ENCODE data around the gene PCCA.
"Not testable (repeated sequence)": the region's sequence is repeated elsewhere in the genome, so short reads cannot be mapped to it uniquely, and the experiment has no call there.

The PCCA gene, protein sequence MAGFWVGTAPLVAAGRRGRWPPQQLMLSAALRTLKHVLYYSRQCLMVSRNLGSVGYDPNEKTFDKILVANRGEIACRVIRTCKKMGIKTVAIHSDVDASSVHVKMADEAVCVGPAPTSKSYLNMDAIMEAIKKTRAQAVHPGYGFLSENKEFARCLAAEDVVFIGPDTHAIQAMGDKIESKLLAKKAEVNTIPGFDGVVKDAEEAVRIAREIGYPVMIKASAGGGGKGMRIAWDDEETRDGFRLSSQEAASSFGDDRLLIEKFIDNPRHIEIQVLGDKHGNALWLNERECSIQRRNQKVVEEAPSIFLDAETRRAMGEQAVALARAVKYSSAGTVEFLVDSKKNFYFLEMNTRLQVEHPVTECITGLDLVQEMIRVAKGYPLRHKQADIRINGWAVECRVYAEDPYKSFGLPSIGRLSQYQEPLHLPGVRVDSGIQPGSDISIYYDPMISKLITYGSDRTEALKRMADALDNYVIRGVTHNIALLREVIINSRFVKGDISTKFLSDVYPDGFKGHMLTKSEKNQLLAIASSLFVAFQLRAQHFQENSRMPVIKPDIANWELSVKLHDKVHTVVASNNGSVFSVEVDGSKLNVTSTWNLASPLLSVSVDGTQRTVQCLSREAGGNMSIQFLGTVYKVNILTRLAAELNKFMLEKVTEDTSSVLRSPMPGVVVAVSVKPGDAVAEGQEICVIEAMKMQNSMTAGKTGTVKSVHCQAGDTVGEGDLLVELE

GRCh38 chr13:100088644-100089464, at the start of gene PCCA:
PCCA (plus strand) TSS chr13:100089093; CDS start chr13:100089121, 28 bp downstream.
- DNase-seq, result peak; percentile 99

GRCh38 chr13:100039740-100040139, 49.2 kb upstream of the PCCA start:
- peak; percentile 44 for DNase-seq

- DNase-seq, result peak; percentile 78
Observed at GRCh38 chr13:100040196-100040595, 48.7 kb upstream of the PCCA start.

DNA sequence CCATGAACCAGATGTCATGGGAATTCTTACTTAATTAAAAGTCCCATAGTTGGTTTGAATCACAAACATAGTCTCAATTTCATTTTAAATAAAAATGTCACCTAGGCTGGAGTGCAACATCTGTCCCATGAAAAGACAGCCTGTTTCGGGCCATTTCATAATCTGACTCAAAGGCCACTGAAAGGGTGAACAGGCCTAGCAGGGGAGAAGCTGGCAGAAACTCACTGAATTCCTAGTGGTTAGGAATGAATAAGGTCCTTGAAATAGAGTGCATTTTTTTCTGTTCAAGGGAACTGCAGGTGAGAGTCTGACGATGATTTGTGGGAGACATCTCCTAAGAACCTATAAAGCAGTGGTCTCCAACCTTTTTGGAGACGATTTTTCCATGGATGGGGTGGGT, 44.0 kb upstream of the PCCA start:
- no peak for DNase-seq

DNA sequence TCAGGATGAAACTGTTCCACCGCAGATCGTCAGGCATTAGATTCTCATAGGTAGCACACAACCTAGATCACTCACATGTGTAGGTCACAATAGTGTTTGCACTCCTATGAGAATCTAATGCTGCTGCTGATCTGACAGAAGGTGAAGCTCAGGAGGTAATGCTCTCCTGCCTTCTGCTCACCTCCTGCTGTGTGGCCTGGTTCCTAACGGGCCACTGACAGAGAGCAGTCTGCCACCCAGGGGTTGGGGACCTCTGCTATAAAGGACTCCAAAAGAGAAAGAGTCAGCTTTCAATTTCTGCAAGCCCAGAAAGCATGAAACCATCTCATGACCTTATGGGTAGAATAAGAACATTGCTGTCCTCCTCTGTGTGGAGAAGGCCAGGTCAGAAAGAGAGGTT, 43.5 kb upstream of the PCCA start:
- no peak for DNase-seq

DNA sequence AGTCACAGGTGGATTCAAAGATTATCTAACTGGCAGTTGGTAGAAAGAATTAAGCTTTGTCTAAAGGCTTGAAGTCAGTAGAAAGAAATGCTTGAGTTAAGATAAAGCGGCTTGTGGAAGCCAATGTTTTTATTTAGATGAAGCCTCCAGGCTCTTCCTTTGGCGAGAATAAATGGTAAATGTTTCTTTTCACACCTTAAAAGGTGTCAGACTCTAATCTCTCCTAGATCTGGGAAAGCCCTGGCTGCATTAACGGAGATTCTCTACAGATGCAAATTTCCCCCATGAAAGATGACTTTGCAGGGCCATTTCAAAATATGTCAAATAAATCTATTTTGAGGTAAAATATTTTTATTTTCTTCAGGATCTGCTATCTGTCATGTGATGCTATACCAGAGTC, 37.8 kb upstream of the PCCA start:
- no peak for DNase-seq

- DNase-seq, result no peak
Observed at GRCh38 chr13:100059827-100060226, 29.1 kb upstream of the PCCA start.

DNA sequence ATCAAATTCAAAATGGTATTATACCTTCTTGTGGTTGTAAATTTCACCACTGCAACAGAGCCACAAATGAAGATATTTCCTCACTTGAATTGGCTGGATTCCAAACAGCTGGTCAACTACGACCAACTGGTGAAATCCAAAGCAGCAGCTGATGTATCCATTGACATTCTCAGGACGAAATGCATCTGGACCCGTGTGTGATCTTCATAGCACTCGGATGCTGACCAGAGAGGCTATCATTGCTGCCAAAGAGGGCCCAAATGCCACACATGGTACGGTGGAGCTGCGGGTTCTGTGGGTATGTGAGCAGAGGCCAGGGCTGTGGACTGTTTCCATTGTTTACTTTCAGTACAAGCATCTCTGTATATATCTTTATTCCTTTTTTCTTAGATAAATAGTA, 25.6 kb upstream of the PCCA start:
- no peak for DNase-seq

DNA sequence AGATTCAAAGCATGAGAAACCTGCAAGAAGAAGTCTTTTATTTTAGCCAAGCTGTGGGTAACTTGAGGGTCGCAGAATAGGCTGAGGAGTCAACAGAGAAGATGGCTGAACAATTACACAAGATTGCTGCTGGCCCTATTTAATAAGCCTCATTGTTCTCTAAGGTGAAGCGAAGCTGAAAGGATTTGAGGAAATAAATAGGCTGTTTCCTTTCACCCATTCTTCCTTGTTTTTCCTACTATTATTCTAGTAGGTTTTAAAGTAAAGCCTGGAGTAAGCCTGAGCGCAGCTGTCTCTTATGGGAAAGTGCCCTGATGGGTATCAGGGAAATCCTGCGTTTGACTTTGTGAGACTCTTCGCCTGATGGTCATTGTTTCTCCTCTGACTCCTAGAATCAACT, 25.0 kb upstream of the PCCA start:
- no peak for DNase-seq

- no peak for DNase-seq
Observed at GRCh38 chr13:100068133-100068931, 20.6 kb upstream of the PCCA start.

- DNase-seq, result no peak
Observed at GRCh38 chr13:100069278-100069677, 19.6 kb upstream of the PCCA start.

- no peak for DNase-seq
Observed at GRCh38 chr13:100075700-100076587, 12.9 kb upstream of the PCCA start.

- not testable (repeated sequence) for DNase-seq
Observed at GRCh38 chr13:100079003-100079402, 9.9 kb upstream of the PCCA start.

DNA sequence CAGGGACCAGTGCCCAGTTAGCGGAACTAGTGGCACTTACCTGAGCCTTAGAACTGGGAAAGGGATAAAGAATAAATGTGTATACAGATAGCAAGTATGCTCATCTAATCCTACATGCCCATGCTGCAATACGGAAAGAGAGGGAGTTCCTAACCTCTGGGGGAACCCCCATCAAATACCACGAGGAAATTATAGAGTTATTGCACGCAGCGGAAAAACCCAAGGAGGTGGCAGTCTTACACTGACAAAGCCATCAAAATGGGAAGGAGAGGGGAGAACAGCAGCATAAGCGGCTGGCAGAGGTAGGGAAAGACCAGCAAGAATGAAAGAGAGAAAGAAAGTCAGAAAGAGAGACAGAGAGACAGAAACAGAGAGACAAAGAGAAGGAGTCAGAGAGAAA, 5.5 kb upstream of the PCCA start:
- not testable (repeated sequence) for DNase-seq

- no peak for DNase-seq
Observed at GRCh38 chr13:100088273-100088643, 635 bp upstream of the PCCA start.

DNA sequence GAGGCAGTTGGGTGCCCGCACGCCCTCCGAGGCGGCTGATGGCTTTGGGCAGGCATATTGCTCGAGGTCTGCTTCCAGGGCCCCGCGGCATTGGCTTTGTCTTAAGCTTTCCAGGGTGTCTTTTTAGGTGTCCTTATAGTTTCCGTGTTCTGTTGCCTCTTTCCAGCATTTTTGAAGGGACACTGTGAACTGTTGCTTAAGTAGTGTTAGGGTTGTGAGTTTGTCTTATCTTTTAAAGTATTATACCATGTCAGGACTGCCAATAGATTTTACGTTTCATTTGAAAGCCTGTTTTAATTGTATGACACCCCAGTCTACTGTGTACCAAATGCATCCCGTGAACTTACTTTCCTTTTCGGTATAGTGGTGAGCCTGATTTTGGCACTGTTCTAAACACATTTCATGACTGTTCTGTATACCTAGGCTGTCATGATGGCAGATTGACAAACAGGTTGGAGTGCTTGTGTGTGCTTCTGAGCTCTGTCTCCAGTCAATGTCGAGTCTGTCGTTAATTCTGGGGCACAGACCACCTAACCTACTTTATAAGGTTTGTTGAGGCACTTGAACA, 656 bp downstream of the PCCA start:
- peak; percentile 67 for DNase-seq

DNA sequence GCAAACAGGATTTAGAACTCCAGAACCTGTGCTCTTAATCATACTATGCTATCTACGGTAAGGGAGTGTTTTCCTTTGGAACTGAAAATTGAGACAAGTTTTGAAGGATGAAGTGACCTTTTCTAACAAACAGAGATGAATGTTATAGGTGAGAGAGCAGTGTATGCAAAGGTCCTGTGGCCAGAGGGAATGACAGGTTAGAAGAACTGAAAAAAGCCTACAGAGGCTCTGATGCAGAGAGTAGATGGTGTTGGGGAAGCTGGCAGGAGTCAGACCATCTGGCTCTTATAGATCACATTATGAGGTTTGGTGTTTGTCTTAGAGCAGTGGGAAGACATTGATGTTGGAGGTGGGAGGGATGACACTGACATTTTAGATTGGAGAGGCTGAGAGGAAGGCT, 2.0 kb downstream of the PCCA start:
- DNase-seq, result no peak

- DNase-seq, result no peak
Observed at GRCh38 chr13:100091391-100091790, 2.5 kb downstream of the PCCA start.

- DNase-seq, result not testable (repeated sequence)
Observed at GRCh38 chr13:100092273-100092672, 3.4 kb downstream of the PCCA start.

DNA sequence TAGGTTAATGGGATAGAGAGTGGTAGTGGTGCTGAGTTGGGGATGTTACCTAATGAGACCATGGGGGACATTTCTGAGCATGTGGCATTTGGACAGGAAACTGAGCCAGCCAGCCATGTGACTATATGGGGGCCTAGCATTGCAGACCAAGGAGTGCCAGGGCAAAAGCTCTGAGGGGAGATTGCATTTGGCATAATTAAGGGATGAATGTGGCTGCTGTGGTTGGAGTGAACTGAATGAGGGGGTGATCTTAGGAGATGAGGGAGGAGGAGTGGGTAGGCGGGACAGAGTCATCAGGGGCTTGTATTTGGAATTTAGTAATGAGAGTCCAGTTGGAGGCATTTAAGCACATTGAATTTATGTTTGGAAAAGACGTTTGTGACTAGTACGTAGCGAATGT, 6.6 kb downstream of the PCCA start:
- no peak for DNase-seq

DNA sequence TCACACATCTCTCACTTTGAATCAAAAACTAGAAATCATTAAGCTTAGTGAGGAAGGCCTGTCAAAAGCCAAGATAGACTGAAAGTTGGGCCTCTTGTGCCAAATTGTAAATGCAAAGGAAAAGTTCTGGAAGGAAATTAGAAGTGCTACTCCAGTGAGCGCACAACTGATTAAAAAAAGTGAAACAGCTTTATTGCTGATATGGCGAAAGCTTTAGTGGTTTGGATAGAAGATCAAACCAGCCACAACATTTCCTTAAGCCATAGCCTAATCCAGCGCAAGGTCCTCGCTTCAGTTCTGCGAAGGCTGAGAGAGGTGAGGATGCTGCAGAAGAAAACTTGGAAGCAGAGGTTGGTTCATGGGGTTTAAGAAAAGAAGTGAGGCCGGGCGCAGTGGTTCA, 7.6 kb downstream of the PCCA start:
- DNase-seq, result no peak

Measured in NCI-H146 (cell line).